ENCODE measurements around the gene RPS19.
"Not testable (repeated sequence)": the region's sequence is repeated elsewhere in the genome, so short reads cannot be mapped to it uniquely, and the experiment has no call there.

RPS19 gene

GRCh38 chr19:41860419-41861115, 512 bp downstream of the RPS19 start:
- DNase-seq = no peak

DNA sequence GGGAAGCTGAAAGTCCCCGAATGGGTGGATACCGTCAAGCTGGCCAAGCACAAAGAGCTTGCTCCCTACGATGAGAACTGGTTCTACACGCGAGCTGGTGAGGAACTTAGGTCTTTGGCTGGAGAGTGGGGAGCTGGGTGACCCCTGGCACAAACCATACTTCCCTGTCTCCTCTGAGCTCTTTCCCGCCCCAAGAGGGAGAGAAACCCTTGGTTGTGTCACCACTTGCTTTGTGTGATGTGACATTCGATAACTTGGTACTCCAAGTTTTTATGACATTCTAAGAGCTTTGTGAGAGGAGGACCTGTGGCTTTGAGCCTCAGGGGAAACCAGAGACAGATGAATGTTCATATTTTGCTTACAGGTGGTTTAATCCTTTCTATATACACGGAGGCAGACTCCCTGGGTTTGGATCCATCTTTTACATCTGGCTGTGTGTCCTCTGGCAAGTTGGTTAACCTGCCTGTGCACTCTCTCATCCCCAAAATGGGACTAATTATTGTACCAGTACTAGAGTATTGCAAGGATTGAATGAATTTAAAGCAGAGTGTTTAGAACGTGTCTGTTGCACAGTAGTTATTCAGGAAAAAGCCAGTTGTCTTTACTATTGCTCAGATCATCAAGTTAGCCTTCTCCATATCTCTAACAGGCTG, 1.2 kb downstream of the RPS19 start:
- no peak for DNase-seq

GRCh38 chr19:41861846-41862245, 1.8 kb downstream of the RPS19 start:
- DNase-seq = no peak

GRCh38 chr19:41862445-41862986, 2.5 kb downstream of the RPS19 start:
- DNase-seq = no peak

DNA sequence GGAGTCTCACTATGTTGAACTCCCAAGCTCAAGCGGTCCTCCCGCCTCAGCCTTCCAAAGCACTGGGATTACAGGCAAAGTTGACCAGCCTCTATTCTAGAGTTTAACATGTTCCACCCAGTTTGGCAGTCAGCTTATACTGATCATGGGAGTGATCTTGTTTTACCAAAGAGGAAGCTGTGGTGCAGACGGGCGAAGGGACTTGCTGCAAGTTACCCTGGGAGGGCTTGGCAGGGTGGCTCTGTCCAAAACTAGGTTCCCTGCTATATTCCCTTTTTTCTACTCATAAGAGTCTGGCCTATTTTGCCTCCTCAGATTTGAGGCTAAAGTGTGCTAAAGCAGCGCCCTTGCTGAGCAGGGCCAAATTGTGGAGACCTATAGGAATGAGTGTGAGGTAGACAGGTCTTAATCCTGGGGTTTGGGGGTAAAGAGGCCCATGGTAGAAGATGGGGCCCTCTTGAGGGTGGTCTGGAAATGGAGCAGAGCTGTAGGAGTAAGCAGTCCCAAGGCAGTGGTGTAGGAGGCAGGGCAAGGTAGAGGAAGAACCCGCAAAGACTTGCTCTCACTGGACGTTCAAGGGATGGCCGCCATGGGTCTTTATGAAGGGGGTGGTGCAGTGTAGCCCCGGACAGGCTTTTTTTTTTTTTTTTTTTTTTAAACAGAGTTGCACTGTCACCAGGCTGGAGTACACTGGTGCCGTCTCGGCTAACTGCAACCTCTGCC, 3.3 kb downstream of the RPS19 start:
- no peak for DNase-seq

DNA sequence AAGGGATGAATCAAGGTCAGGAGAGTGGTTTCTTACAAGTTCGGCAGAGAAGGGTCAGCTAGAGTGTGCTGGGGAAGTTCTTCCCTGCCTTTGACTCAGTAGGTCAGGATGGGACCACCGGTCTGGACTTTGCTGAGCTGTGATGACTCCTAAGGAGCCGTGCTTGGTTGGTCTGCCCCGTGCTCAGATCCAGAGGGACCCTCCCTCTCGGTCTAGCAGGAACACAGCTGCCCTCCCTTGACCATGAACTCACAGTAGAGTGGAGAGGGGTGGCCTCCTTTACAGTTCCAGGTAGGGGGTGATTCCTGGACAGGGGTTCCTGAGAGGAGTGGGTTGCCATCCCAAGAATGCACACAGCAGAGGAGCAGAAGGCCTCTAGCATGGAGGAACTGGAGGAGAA, 4.3 kb downstream of the RPS19 start:
- no peak for DNase-seq

GRCh38 chr19:41866284-41866683, 6.2 kb downstream of the RPS19 start:
- DNase-seq = no peak

DNA sequence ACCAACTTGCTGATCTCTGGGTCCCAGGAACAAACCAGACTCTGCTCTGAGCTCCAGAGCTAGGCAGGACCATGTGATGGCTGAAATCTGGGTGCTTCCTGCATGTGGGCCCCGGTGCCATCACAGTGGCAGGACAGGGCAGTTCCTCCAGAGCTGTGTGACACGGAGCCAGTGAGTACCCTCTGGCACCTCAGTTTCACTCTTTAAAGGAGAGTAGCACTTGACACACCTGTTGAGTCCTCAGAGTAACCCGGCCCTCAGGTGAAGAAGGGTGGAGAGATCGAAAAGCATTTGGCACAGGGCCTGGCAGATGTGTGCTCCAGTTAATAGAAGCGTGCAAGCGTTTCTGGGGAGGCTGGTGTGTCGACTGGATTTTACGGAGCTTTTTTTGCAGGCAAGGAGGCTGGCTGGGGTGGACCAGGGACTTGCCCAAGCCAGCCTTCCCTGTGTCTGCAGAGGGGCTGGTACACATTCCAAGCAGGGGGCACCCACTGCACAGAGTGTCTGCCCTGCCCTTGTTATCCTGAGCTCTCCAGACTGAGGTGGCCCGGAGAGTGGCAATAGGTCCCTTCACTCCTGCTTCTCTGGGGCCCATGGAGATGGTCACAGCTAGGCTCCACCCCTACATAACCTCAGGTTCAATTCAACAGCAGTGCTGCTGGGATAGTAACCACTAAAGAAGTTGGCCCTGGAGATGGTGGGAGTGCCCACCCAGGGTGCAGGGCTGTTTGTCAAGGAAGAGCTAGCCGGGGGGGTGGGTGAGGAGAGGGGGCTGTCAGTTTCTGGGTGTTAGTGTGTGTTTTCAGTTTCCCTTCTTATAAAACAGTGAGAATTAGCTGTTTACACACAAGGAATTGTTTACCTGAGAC, 8.3 kb downstream of the RPS19 start:
- DNase-seq = no peak

GRCh38 chr19:41868989-41869300, 8.9 kb downstream of the RPS19 start:
- DNase-seq = no peak

DNA sequence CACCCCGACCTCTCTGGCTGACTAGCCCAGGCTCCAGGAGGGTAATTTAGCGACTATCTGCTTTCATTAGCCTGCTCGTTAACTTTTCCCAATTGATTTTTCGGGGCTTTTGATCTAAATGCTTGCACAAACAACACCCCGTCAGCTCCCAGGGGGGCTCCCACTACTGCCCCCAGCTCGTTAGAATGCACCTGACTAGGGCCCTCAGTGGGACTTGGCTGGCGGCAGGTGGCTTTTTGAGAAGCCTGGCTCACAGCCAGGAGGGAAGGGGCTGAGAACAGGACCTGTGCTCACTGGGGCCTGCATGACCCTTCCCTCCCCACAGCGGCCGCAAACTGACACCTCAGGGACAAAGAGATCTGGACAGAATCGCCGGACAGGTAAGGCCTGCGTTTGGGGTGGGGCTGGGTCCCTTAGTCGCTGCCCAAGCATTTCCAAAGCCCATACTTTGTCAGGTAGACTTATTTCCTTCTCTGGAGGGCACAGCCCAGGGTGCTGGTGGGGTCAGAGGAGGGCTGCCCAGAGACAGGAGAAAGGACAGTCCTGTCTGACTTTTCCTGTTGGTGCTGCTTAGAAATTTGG, 9.4 kb downstream of the RPS19 start:
- no peak for DNase-seq

- DNase-seq = no peak
These were observed 10.4 kb downstream of the RPS19 start for GRCh38 chr19:41870401-41870873.

DNA sequence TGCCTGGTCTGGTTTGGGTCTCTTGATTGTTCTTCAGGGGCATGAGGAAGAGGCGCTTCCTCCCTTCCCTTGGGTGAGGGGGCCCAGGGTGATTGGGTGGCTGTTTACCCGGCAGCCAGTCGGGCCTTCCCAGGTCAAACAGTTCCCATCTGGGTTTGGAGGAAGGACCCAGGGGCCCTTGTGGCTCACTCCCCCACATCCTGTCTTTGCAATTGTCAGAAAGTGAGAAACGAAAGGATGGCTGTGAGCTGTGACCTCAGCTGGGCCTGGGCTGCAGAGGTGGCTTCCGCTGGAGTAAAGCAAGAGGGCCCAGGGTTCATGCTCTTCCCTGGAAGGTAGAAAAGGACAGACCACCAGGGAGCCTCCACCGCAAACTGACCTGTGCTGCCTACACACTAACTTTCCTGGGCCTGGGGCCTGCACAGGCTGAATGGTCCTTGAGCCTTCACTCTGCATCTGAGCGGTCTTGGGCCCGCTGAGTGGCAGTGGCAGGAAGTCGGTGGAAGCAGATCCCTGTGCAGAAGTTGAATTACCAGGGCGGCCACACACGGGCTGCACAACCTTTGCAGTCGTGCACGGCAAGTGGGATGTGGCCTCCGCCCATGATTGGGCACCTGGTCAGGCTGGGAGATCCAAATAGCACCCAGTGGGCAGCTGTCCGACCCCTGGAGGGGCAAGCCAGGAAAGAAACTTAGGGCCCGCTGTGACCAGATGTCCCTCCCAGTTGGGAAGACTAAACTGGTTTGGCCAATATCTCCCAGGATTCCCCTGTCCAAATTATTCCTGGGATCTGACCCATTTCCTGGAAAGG, 11.7 kb downstream of the RPS19 start:
- DNase-seq = peak; percentile 90

DNA sequence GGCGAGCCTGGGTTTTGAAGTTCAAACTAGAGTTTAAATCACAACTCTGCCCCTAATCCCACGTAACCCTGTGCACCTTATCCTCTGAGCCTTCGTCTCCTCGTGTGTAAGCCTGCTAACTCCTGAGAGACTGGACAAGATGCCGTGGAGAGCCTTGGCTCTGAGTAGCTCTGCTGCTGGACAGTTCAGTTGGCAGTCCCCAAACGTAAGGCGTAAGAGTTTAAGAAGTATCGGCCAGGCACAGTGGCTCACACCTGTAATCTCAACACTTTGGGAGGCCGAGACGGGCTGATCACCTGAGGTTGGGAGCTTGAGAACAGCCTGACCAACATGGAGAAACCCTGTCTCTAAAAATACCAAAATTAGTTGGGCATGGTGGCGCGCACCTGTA, 12.3 kb downstream of the RPS19 start:
- no peak for DNase-seq

GRCh38 chr19:41872775-41873647, 13.0 kb downstream of the RPS19 start:
- peak; percentile 74 for DNase-seq

- not testable (repeated sequence) for DNase-seq
These were observed 15.9 kb downstream of the RPS19 start for GRCh38 chr19:41875973-41876372.

DNA sequence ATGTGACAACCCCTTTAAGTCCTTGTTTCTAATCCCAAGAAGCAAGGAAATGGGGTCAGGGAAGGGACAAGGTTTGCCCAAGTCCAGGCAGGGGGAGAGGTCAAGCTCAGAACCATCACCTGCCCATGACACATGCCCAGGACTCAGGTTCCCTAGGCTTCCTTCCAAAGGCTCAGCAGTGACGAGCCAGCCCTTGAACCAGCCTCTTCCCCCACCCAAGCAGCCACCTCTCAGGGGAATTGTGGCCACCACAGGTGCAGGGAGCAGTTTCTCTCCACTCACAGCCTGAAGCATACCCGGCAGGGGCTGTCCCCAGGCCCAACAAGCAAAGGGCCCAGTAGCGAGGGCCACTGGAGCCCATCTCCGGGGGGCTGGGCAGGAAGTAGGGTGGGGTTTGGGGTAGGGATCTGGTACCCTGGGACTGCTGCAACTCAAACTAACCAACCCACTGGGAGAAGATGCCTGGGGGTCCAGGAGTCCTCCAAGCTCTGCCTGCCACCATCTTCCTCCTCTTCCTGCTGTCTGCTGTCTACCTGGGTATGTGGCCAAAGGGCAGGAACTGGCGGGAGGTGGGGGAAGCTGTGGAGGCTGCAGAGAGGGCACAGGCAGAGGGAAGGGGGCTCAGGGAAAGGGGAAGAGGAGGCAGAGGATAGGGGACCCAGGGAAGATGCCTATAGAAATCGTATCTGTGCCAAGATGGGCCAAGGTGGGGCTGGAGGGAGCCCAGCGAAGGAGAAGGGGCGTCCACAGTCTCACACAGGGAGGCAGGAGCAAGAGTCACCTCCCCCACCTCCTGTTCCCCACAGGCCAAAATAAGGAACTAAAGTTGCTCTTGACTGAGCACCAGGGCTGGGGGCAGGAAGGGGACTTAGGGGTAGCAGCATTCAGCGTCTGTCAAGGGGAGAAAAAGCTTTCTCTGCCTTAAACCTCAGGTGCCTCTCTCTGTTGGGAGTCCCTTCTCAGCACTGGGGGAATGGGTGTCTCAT, 17.1 kb downstream of the RPS19 start, which contains the start of gene CD79A:
TSS of gene CD79A (plus strand) at position 433 of the 986 bp plus-strand sequence. CDS start at position 459, 26 bp downstream.
- DNase-seq = no peak

- DNase-seq = no peak
These were observed 18.2 kb downstream of the RPS19 start for GRCh38 chr19:41877916-41878905.

DNA sequence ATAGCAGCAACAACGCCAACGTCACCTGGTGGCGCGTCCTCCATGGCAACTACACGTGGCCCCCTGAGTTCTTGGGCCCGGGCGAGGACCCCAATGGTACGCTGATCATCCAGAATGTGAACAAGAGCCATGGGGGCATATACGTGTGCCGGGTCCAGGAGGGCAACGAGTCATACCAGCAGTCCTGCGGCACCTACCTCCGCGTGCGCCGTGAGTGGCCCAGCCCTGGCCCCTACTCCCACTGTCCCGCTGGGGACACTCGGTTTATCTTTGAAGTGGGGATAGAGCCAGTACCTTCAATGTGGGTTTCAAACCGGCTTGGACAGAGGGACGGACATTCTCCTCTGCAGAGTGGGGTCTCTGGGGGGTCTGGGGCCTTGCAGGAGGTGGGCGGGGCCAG, 19.0 kb downstream of the RPS19 start:
- no peak for DNase-seq
